T-helper 17 cell (primary cell): ENCODE data around the gene PGAM5. TPM values are rescaled to one million over a fixed set of nuclear protein-coding genes. Genes with fewer than 3 reads are reported as not detected.

Experiments
- ATAC-seq: fragments of 150-1000 bp; cut with Tn5 transposase; 2 replicates; pipeline ENCODE4 v1.10.0; 2021; ENCODE audit warnings: mild to moderate bottlenecking, moderate library complexity
- DNase-seq, 3 donors: peaks; one replicate each; pipeline versions ENCODE4 v3.0.0 to v3.0.0-alpha.2; 2020 to 2021
- H3K9me3 ChIP-seq: one replicate; pipeline ENCODE4 v1.7.0; 2013; ENCODE audit warnings: low read length, mild to moderate bottlenecking; ENCODE audit not compliant: control insufficient read depth, poor library complexity, severe bottlenecking
- H3K27ac Mint-ChIP-seq: one replicate; pipeline ENCODE4 v1.8.0; 2022; ENCODE audit warnings: mild to moderate bottlenecking, moderate library complexity, mixed read lengths
- H3K27me3 Mint-ChIP-seq: one replicate; pipeline ENCODE4 v1.8.0; 2022; ENCODE audit warnings: mixed read lengths
- H3K36me3 Mint-ChIP-seq: one replicate; pipeline ENCODE4 v1.8.0; 2022; ENCODE audit warnings: low read depth, mixed read lengths
- H3K4me1 Mint-ChIP-seq: one replicate; pipeline ENCODE4 v1.8.0; 2022; ENCODE audit warnings: mild to moderate bottlenecking, mixed read lengths
- H3K4me3 Mint-ChIP-seq: one replicate; pipeline ENCODE4 v1.8.0; 2022; ENCODE audit warnings: mild to moderate bottlenecking, moderate library complexity, mixed read lengths
- total RNA-seq, 4 donors: library from RNA in 2 of 4; stranded (reverse) in 2 of 4; gene quantifications; one replicate each; pipeline ENCODE4 v1.2.3 and lab custom pipeline; 2022 to 2026

The PGAM5 gene
- total RNA-seq (10 to 100 TPM; 19.6 to 23.8 TPM), total RNA-seq (lab: John Stamatoyannopoulos, UW) (28.3 to 59.4 reads per million in 2 donors)

DNA sequence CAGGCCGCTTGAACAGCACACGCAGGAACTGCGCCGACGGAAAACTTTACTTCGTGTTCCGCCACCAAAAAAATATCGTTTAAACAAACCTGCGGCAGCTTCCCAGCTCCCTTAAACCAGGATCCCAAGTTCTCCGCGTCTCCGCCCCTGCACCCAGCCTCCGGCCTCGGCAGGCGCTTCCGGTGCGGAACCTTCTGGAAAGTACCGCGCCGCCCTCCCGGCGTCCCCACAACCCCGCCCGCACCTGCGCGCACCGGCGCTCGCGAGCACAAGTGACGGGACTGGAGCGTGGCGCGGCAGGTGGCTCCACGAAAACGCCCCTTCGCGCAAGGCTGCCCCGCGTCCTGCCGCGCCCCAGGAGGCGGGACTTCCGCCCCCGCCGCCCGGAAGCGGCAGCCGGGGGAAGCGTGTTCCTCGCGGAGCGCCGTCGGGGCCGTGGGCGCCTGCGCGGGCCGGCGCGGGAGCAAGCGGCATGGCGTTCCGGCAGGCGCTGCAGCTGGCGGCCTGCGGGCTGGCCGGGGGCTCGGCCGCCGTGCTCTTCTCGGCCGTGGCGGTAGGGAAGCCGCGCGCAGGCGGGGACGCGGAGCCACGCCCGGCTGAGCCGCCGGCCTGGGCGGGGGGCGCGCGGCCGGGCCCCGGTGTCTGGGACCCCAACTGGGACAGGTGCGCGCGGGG, at the start of gene PGAM5:
Gene PGAM5, plus strand, starts transcription at position 438 of the 675 bp plus-strand sequence. Its CDS starts 35 bp downstream, at position 473.
- no peaks in the 10 kb centered on the region for H3K9me3 ChIP-seq
- Mint-ChIP-seq H3K4me3 (peak within 1 kb of the TSS; percentile 87), H3K27ac (peak within 1 kb of the TSS; percentile 93), H3K36me3 (no peaks in the 10 kb centered on the region), H3K27me3 (no peaks in the 10 kb centered on the region), H3K4me1 (peaks cover 14% of the 10 kb centered on the region)
- DNase-seq (peak; percentile 94 to 97 (median 95)), ATAC-seq (peak; percentile 98)

DNA sequence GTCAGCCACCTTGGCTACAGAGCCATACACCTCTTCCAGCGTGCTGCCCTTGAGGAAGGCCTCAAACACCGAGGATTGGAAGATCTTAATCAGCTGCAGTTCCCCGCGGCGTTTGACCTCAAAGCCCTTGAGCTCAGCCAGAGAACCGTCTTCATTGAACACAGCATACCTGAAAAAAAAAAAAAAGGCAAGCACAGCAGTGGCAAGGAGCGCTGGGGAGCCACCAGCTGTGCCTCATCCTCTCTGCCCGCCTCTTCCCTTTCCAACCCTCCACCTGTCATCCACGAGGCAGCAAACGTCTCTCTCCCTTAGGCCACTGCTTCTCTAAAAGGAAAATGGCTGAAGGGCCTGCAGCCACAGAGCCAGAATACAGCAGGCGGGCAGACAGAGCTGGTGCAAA, 49.6 kb upstream of the PGAM5 start:
- no peaks in the 10 kb centered on the region for H3K9me3 ChIP-seq
- peaks cover 19% of the 10 kb centered on the region for H3K36me3 Mint-ChIP-seq
- no peak for ATAC-seq
- H3K27me3 Mint-ChIP-seq, result no peaks in the 10 kb centered on the region
- no peak overlapping the region for H3K27ac Mint-ChIP-seq
- H3K4me3 Mint-ChIP-seq, result no peak overlapping the region
- no peak for DNase-seq
- H3K4me1 Mint-ChIP-seq, result peaks cover 8% of the 10 kb centered on the region

DNA sequence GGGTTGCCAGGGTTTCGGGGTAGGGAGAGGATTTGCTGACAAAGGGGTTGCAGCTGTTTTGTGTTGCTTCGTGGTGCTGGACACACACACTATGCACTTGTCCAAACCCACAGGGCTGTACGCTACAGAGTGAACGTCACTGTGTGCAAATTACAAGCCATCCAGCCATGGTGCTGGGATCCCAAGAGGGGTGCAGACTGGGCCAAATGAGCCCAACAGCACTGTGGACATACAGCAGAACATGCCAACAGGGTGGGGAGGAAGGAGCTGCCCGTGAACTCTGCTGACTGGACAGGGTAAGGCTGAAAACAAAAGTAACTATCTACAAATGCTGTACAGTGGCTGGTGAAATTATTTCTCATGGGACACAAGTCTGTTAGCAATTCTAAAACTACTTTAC, 48.7 kb upstream of the PGAM5 start:
- DNase-seq (no peak), ATAC-seq (no peak)
- Mint-ChIP-seq H3K4me3 (no peak overlapping the region), H3K36me3 (peaks cover 22% of the 10 kb centered on the region), H3K27ac (no peak overlapping the region), H3K4me1 (peaks cover 6% of the 10 kb centered on the region), H3K27me3 (no peaks in the 10 kb centered on the region)
- H3K9me3 ChIP-seq, result no peaks in the 10 kb centered on the region

DNA sequence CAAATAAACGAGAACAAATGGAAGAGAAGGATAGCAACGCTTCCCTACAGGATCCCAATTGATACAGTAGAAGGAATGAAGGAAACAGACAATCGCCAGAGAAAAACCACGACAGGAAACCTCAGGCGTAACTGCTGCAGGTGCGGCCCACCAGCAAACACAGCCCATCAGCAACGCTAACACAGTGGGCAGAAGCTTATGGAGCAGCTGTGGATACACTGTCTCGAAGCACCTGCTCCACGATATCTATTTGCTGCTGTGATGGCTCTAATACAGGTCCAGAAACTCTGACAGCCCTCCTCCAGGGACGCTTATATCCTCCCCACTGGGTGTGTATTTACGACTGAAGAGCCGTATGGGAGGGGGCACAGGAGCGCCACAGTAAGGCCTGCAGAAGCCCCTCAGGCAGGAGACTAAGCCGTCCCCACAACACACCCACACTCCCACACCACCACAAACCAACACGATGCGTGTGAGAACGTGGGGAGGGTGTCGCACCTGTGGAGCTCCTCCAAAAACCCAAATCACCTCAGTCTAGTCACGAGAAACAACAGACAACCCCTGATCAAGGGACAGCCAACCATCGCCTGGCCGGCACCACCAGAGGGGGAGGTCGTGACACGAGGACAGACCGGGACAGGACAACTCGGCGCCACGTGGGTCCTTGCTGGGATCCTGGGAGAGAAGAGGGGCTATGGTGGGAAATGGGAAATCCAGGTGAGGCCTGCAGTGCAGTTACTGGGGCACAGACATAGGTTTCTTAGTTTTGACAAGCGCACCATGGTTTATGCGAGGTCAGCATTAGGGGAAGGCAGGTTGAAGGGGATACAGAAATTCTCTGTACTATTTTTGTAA, 47.5 kb upstream of the PGAM5 start:
- Mint-ChIP-seq H3K4me1 (peaks cover 8% of the 10 kb centered on the region), H3K27ac (no peak overlapping the region), H3K4me3 (no peak overlapping the region), H3K36me3 (peaks cover 21% of the 10 kb centered on the region), H3K27me3 (no peaks in the 10 kb centered on the region)
- no peak for DNase-seq
- ATAC-seq, result no peak
- no peaks in the 10 kb centered on the region for H3K9me3 ChIP-seq

DNA sequence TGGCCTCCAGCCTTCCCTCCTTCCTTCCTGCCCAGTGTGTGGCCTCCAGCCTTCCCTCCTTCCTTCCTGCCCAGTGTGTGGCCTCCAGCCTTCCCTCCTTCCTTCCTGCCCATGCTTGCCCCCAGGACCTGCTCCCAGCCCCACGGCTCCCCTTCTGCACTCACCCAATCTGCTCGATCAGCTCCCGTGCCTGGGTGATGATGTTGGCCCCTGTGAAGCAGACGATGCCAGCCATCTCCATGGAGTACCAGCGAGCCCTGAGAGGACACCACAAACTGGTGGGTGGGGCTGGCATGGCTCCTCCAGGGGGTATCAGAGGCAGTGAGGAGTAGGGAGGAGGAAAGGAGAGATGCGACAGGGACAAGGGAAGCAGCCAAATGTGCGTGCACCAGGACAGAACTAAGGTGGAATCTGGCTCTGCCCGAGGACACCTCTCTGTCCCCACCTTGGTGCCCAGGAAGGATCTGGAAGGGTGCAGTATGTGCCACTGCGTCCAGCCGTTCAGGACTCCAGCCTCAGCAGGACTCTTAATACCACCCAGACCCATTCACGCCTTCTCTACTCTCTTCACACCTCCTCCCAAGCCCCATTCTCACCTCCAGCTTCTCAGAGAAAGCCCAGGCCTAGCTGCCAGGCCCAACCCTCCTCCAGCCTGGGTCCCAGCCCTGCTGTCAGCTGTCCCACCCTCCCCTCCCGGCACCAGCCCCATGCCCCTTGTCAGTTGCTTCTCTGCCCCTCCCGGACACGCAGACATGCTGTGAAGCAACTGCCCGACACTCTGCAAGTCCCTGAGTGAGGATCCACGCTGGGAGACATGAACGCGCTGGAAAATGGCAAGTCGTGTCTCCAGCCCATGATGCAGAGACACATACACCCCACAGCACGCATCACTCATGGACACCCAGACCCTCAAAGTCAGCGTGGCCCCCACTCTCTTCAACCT, 46.2 kb upstream of the PGAM5 start:
- Mint-ChIP-seq H3K4me3 (no peak overlapping the region), H3K27me3 (no peaks in the 10 kb centered on the region), H3K27ac (no peak overlapping the region), H3K36me3 (peaks cover 21% of the 10 kb centered on the region), H3K4me1 (peaks cover 8% of the 10 kb centered on the region)
- ATAC-seq, result no peak
- DNase-seq, result no peak
- no peaks in the 10 kb centered on the region for H3K9me3 ChIP-seq

DNA sequence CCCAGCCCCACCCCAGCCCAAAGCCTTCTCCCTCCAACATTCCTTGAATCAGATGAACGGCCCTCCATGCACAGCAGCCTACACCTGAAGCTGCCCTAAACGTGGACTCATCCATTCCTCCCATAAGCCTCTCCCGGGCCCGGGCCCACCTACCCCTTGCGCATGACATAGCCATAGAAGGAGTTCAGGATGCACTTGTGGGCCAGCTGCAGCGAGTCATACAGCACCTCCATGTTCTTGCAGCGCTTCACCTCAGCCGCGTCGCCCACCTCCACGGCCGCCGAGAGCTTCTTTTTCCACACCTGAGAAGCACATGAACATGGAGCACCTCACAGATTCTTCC, 45.5 kb upstream of the PGAM5 start:
- ATAC-seq (no peak), DNase-seq (no peak)
- H3K9me3 ChIP-seq, result no peaks in the 10 kb centered on the region
- no peak overlapping the region for H3K4me3 Mint-ChIP-seq
- no peak overlapping the region for H3K27ac Mint-ChIP-seq
- H3K27me3 Mint-ChIP-seq, result no peaks in the 10 kb centered on the region
- H3K4me1 Mint-ChIP-seq, result peaks cover 8% of the 10 kb centered on the region
- H3K36me3 Mint-ChIP-seq, result peaks cover 19% of the 10 kb centered on the region

DNA sequence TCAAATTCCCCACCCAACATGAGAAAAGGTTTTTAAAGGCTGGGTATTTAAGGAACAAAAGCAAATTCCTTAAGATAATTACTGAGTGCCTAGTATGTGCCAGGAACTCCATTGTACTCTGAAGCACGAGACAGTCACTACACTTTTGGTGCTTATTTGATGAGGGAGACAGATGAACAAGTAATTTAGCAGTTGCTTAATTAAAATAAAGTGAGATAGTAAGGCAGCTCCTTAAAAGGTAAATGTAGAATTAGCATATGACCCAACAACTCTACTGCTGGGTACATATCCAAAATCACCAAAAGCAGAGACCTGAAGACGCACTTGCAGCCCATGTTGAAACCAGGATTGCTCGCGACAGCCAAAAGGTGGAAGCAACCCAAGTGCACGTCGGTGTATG, 44.8 kb upstream of the PGAM5 start:
- Mint-ChIP-seq H3K27me3 (no peaks in the 10 kb centered on the region), H3K4me3 (no peak overlapping the region), H3K4me1 (peaks cover 8% of the 10 kb centered on the region), H3K27ac (no peak overlapping the region), H3K36me3 (peaks cover 19% of the 10 kb centered on the region)
- no peaks in the 10 kb centered on the region for H3K9me3 ChIP-seq
- ATAC-seq (no peak), DNase-seq (no peak)

DNA sequence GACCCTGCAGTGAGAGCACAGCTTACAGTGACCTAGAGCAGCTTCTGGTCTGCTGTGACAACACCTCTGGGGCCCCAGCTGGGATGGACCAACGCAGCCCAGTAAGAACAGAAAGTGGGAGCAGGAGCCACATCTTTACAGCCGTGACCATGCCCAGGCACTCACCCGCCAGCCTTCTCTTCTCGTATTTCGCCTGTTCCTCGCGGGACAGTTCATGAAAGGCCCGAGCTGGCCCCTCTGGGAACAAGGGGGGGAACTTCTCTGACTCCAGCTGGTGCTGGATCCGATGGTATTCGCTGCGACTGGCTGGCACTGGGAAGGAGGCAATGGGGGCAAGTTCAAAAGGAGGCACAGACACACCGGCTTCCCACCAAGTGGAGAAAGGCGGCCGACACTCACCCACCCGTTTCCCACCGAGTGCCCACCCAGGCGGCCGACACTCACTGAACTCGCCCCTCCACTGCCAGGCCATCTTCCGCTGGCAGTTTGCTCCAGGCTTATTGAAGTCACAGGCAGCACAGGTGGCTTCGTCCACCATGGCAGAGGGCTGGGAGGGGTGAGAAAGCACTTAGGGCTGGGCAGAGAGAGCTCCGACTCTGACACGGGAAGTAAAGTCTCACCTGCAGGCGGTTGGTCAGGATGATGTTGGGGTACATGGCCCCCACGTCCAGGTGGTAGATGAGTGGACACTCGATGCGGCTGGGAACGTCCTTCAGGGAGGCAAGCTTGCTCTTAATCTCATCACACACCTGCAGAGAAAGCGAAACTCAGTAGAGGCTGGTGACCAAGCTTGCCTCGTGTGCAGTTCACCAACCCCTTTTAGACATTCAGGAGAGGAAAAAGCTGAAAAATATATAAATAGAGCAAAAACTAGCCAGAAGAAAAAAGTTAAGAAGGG, 42.2 kb upstream of the PGAM5 start:
- DNase-seq (no peak), ATAC-seq (no peak)
- Mint-ChIP-seq H3K36me3 (peaks cover 19% of the 10 kb centered on the region), H3K27ac (no peak overlapping the region), H3K4me3 (no peak overlapping the region), H3K27me3 (no peaks in the 10 kb centered on the region), H3K4me1 (peaks cover 11% of the 10 kb centered on the region)
- H3K9me3 ChIP-seq, result no peaks in the 10 kb centered on the region

DNA sequence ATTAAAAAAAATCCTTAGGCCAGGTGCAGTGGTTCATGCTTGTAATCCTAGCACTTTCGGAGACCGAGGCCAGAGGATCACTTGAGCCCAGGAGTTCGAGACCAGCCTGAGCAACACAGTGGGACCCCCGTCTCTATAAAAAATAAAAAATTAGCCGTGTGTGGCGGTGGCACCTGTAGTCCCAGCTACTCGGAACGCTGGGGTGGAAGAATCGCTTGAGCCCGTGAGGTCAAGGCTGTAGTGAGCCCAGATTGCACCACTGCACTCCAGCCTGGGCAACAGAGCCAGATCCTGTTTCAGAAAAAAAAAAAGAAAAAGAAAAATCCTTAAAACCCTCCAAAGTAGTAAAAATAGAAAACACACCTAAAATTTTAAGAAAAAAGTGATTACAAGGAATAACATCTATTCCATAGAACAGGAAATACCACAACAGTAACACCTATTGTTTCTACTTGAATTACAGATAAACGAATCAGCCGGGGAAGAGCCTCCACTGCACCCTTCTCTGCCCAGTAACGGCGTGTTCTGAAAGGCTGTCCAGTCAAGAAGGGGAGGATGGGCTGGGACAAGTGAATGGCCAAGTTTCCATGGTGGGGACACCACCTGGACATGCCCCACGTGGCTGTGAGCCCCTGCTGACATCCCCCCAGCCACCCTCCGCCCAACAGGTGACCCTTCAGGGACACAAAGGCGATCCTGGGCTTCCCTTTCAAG, 41.3 kb upstream of the PGAM5 start:
- H3K36me3 Mint-ChIP-seq, result peaks cover 17% of the 10 kb centered on the region

DNA sequence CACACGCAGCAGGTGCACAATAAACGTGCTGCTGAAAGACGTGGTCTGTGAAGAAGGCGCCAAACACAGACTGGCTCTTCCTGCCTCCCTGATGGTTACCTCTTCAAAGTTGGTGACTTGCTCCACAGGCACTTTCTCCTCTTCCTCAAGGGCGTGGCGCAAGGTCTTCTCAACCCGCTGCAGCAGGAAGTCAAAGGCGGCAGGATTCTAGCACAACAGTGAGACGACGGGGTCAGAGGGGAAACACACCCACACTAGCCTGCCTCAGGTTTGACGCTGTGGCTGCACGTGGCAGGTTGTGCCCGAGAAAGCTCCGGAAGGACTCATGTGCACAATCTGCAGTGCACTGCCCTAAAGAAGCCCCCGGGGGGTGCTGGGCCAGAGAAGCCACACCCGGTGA, 38.5 kb upstream of the PGAM5 start:
- H3K27ac Mint-ChIP-seq, result peak overlapping the region; percentile 27

More for the DNA sequence above, 41.3 kb upstream of the PGAM5 start:
- Mint-ChIP-seq H3K4me1 (peaks cover 13% of the 10 kb centered on the region), H3K4me3 (no peak overlapping the region), H3K27me3 (no peaks in the 10 kb centered on the region), H3K27ac (no peak overlapping the region)
- DNase-seq (no peak), ATAC-seq (no peak)
- H3K9me3 ChIP-seq, result no peaks in the 10 kb centered on the region

DNA sequence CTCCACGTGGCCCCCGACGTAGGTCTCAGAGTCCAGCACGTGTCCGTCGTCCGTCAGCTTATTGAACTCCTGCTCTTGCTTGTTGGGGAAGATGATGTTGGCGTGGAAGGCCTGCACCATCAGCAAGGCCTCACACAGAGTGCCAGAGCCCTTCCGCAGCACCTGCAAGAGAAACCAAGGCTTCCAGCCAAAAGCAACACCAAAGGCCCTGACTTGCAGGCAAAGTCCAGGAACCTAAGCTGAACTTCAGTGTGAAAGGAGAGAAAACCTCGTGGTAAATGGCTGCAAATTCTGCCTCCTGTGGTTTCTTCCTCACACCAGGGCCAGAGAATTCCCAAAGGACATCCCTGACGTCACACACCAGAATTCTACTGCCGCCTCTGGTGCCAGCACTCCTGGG, 38.0 kb upstream of the PGAM5 start:
- DNase-seq (no peak), ATAC-seq (no peak)
- Mint-ChIP-seq H3K27ac (no peak overlapping the region), H3K4me3 (no peak overlapping the region), H3K4me1 (peaks cover 10% of the 10 kb centered on the region), H3K36me3 (peaks cover 6% of the 10 kb centered on the region), H3K27me3 (no peaks in the 10 kb centered on the region)
- H3K9me3 ChIP-seq, result no peaks in the 10 kb centered on the region

More for the DNA sequence above, 38.5 kb upstream of the PGAM5 start:
- ATAC-seq (no peak), DNase-seq (no peak)
- H3K27me3 Mint-ChIP-seq, result no peaks in the 10 kb centered on the region
- H3K36me3 Mint-ChIP-seq, result peaks cover 8% of the 10 kb centered on the region
- H3K9me3 ChIP-seq, result no peaks in the 10 kb centered on the region
- peaks cover 12% of the 10 kb centered on the region for H3K4me1 Mint-ChIP-seq
- H3K4me3 Mint-ChIP-seq, result peak overlapping the region; percentile 55
